HG02970 (cell line): ENCODE data around the gene CCL20.
"Not testable (repeated sequence)": the region's sequence is repeated elsewhere in the genome, so short reads cannot be mapped to it uniquely, and the experiment has no call there.

Source experiments
- ATAC-seq: cut with Tn5 transposase; IDR thresholded peaks from one replicate; pipeline ENCODE4 v1.9.1; 2021; ENCODE audit warnings: mild to moderate bottlenecking, moderate library complexity, moderate number of reproducible peaks; ENCODE audit not compliant: unreplicated experiment, low FRiP score

The CCL20 gene, protein sequence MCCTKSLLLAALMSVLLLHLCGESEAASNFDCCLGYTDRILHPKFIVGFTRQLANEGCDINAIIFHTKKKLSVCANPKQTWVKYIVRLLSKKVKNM

DNA sequence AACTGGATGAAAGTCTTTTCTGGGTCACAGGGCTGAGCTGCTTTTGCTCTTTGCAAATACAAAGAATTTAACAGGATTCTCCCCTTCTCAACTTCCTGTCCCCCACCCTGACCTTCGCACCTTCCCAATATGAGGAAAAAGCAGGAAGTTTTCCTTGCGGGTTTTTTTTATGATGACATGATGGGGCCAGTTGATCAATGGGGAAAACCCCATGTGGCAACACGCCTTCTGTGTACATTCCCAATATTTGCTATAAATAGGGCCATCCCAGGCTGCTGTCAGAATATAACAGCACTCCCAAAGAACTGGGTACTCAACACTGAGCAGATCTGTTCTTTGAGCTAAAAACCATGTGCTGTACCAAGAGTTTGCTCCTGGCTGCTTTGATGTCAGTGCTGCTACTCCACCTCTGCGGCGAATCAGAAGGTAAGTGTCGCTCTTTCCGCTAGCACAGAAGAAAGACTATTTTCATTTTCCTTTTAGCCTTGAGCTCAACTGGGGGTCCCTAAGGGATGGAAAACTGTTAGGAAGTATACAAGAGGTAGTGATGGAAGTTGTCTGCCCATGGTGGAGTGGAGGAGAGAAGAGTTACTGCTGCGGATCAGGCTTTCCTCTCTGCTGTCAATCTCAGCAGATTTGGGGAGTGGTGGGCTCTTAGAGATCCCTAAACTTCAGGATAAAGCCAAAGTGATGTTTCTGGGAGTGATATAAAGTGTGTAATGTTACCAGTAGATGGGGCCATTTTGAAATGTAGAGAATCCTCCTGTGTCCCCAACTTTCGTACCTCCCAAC, at the start of gene CCL20:
CCL20 (plus strand) TSS at position 281 of the 792 bp plus-strand sequence; CDS start at position 351, 70 bp downstream.
- no peak for ATAC-seq

DNA sequence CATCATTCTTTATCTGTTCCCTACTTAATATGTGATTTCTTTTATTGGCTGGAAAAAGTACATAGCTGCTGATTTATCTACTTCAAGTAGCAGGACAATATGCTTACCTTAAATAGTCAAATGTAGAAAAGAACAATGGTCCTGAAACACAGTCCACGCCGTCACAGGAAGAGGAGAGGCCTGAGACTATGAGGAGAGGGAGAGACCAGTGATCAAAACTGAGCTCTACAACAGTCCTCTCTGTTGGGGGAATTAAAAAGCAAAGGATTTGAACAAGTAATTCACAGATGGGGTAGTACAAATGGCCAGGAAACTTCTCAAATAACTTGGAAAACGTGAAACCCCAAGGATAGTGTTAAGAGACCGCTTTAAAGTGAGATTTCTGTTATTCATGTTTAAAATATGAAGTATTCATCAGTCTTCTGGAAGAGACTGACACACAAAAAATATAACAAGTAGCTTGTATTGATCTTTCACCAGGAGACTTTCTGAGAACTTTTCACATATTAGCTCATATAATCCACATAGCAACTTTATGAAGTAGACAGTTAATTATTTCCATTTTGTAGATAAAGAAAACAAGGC, 47.8 kb upstream of the CCL20 start:
- no peak for ATAC-seq

DNA sequence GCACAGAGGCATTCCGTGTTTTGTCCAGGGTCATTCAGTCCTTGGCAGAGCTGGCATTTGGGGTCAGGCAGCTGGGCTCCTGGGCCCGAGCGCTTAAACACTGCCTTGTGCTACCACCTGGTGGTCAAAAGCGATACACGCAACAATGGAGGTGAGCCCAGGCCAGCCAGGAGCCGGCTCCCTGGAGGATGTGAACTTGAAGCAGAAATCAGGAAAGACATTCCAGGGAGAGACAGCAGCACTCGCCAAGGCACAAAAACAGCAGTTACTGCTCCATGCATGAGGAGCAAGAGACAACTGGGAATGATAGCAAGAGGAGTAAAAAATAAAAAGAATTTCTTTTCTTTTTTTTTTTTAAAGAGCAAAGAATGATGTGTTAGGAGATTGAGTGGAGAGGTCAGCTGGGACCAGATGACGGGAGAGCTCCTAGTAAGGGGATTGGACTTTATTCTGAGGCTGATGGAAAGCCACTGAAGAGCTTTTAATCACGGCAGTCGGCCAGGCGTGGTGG, 47.2 kb upstream of the CCL20 start:
- ATAC-seq = peak; percentile 88

DNA sequence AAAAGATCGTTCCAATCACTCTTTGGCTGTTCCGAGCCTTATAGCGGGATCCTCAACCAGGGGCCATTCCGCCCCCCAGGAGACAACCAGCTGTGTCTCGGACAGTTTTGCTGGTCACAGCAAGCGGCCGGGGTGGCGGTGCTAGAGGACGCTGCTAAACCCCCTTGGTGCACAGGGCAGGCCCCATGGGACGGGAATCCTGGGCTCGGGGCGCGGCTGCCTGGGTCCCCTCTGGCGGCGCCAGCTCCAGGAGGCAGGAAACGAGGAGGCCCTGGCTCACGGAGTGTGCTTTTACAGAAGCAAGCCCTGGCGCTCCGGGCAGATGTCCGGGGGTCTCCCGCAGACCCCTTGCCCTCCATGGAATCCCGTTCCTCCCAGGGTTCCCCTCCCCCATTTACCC, 45.8 kb upstream of the CCL20 start:
- no peak for ATAC-seq

DNA sequence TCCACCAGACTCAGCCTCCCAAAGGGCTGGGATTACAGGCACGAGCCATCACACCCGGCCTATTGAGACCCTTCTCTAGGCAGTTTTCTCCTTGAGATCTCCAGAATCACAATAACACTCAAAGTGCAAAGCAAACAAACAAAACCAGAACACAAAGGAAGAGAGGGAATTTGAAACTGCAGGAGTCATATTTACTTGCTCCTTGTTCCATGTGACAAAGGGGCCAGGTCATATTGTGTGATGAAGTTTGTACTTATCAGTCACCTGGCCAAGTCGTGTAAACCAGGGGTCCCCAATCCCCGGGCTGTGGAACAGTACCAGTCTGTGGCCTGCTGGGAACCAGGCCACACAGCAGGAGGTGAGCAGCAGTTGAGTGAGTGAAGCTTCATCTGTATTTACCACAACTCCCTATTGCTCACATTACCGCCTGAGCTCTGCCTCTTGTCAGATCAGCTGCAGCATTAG, 41.4 kb upstream of the CCL20 start:
- no peak for ATAC-seq

DNA sequence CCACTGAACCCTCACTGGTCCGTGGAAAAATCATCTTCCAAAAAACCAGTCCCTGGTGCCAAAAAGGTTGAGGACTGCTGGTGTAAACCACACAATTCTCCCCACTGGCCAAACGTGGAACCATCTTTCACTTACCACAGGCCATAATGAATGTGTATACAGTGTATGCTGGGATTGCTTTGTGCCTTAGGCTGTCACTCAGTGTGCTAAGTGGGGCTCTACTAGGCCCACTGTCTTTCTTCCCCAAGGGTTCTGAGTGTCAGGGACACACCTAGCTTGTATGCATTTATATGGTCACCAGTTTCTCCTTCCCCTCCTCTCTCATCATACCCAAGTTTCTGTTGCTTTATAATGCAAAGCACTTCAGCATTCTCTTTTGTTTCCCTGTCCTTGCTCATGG, 40.7 kb upstream of the CCL20 start:
- ATAC-seq = no peak

DNA sequence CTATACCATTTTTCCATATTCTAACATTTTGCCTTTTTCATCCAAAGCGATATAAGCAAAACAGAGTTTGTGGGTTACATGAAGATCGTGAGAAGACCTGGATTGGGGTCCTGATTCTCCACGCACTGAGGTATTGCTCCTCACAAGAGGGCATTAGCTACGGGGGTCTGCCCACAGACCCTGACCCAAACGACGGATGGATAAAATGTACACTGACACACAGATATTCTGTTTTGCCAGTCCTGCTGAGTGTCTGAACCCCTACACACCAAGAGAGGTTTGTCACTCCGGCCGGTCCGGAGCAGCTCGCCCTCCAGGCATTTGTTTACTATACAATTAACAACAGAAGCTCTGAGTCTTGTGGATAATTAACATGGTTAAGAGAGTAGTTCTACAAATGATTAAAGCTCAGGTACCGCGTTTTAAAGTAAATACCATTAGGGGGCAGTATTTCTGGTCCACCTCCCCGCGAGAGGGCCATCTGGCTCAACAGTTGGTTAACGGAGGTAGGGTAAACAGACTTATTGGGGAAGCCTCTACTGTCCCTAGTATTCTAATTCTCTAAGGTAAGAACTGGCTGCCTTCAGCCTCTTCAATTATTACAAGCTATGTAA, 39.5 kb upstream of the CCL20 start:
- ATAC-seq = no peak

DNA sequence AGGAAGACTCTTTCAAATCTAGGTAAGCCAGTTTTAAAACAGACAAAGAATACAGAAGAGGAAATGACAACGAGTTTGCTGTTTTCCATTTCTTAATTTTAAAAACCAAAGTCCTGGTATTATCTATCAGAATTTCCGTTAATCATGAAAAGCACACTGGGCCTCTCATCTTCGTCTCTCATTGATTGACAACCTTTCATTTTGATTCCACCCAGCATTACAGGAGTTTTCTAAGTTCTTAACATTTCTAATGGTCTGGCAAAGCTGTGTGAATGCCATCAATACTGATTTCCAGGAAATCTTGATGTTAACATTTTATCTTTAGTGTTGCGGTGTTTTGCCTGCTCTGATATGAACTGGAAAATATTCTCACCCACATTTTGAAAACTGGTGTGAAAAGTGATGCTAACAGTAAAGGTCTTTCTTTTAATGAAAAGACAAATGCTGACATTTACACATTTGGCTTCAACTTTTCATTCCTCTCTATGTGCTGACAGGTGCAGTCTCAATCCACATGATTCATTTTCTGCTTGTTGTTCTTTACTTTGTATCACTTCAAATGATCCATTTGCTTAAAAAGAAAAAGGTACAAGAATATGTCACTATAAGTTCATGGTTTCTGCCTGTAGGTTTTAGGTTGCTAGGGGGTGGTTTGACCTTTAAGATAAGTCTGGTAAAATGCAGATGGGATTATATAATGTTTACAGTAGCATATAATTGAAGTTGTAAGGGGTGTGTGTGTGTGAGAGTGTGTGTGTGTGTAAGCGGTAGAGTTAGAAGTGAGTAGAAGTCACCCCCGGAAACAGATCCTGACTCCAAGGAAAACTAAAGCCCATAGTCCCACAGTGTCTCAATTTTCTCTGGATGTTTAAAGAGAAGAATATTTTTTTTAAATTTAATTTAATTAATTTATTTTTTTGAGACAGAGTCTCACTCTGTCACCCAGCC, 38.5 kb upstream of the CCL20 start:
- ATAC-seq = no peak

DNA sequence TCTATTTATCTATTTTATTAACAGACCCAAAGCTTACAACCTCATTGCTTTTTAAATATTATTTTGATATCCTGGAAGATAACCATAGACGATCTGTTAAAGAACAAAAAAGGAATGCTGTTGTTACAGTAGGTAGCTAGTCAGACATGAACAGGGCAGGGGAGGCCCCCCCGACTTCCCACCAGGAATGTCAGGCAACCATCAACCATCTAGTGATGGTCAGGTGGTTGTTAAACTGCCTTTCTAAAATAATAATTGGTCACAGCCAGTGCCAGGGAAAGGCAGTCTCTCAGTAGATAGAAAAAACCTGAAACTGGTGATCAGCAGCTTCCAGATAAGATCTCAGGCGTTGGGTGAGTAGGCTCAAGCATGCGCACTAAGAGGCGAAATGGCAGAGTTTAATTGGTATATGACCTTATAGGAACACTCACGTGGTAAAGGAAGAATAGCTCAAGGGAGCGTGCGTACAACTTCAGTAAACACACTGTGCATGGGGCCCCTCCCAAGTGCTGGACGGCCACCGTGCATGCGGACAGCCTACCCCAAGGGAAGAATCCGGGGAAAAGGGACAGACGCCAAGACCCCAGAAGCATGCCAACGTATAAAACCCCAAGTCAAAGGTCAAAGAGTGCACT, 32.5 kb upstream of the CCL20 start:
- ATAC-seq = no peak

DNA sequence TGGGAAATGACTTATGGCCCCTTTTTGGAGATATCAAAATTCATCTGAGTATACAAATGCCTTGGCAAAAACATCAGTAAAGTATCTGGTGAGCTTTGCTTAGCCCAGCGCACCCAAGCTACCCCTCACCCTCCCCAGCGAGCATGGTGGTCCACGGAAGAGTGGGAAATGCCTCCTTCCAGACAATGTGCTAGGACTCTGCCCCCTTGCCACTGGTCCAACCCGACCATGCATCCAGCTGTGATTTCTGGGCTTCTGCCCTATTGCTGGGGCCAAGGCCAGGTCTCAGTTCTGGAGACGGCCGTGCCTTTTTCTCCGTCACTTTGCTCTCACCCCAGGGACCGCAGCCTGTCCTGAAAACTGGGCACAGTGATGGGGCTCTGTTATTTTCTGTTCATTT, 31.8 kb upstream of the CCL20 start:
- no peak for ATAC-seq

DNA sequence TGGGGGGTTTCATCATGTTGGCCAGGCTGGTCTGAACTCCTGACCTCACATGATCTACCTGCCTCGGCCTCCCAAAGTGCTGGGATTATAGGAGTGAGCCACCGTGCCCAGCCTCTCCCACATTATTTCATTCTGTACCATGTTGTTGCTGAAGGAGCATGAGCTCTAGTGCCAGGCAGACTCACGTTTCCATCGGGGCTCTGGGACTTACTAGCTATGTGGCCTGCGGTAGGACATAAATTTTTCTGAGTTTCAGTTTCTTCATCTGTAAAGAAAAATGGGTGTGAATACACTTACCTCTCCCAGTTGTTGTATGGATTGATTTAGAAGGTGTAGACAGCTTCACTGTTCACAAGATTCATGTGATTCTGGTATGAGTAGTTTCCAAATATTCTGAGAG, 30.8 kb upstream of the CCL20 start:
- ATAC-seq = no peak

DNA sequence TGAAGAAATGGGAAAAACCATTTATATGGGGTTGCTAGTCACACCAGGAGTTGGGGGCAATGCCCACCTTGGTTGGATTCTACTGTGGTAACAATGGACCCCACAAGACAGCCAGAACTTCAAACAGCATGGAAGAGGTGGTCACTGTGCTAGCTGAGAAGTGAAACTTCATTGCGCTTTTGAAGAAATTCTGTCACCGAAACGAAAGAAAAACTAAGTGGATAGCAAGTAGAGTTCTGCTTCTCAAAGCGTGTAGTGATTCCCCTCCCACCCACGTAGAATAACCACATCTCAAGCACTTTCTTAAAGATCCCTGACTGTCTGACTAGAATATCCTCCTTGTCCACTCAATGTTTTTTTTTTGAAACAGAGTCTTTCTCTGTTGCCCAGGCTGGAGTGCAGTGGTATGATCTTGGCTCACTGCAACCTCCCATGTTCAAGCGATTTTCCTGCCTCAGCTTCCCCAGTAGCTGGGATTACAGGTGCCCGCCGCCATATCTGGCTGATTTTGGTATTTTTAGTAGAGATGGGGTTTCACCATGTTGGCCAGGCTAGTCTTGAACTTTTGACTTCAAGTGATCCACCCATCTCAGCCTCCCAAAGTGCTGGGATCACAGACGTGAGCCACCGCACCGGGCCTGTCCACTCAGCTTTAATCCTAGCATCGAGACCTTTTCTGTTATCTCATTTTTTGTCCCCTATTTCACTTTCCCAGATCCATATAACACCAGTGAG, 30.1 kb upstream of the CCL20 start:
- peak; percentile 95 for ATAC-seq

DNA sequence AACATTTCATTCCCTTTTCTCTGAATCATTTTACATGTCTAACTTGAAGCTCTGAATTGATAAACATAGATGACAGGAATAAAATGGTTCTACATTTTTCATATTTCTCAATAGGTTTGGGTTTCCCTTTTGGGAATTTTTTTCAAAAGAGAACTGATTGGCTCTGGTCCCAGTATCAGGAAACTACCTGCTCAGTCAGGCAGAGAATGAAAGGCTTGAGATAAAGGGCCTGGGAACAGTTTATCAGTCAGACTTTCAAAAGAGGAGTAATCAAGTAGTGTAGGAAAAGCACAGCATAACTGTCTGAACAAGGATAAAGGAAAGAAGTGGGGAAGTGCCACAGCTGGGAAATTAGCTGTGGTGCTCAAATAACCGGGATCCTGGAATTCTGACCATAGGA, 28.3 kb upstream of the CCL20 start:
- no peak for ATAC-seq

DNA sequence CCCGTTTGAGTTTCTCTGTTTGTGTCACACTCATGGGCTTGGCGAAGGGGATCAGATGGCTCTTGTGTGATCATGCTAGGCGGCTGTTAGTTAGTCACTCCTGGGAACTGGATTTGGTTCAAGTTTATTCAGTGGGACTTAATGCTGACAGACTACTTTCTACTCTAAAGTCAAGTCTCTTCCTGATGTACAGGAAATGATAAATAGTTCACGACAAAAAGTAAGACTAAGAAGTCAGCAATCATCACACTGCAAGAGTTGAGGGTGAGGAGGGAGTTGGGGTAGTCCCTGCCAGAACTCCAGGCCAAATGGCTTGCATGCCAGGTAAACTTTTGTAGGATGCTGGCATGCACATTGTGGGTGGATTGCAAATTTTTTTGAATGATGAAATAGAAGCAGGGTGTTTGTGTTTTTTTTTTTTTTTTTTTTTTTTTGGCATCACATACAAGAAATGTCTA, 25.1 kb upstream of the CCL20 start:
- no peak for ATAC-seq

DNA sequence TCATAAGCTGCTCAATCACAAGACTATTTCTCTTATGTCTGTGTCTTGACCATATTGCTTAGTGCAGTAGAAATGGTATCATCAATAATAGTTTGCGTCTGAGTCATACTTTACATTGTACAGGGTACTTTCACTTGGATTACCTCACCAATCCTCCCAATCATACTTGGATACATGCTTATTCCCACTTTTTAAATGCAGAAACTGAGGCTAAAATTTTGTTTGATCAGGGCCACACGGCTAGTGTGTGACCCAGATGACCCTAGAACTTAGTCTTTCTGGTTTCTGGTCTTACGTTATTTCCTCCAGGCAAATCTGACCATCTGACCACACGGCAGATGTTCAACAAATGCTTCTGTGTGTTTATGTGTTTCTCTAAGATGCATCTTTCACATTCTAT, 23.8 kb upstream of the CCL20 start:
- ATAC-seq = no peak

DNA sequence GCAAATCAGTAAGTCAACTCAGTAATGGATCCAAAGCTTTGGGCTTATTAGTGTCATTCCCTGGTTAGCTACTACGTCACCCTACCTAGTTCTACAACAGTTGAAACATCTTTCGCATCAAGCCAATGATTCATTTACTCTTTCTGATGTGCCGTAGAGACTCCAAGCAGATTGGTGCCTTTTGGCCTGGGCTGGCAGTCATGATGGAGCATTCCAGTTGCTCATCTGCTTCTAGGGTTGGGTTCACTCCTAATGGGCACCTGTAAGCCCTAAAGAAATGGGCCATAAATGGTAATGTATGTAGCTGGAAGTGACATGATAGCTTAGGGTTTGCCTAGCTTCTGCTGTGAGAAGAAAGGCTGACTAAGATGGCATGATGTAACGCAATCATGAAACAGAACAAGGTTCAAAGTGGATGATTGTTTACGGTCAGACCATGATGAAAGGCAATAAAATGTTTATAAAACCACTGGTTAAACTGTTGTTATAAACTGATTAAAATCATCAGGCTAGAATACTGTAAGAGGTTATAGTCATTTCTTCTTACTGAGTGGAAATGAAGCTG, 20.4 kb upstream of the CCL20 start:
- ATAC-seq = no peak

DNA sequence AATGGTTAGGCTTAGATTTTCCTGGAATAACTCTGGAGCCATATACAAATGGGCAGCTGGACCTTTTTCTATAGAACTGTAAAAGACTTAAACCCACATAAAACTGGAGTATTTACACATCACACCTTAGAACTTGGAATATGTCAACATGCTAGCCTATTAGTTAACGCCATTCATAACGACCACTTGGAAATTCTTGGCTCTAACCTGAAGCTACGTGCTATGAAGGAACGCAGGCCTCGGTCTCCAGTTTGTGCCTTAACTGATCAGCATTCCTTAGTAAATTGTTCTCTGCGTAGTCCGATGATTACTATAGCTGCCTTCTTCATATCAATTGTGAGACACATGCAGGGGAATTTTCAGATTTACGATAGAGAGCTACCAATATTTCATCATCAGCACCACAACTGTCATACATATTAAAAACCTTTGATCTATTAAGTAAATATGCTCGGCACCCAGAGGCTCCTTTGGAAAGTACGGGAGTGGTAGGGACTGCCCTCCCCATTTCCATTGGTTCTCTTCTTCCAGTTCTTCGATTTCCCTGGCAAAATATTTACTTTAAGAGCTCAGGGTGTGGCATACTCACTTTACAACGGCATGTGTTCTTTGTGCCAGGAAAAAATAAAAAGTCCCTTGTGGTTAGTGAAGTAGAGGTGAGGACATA, 17.5 kb upstream of the CCL20 start:
- no peak for ATAC-seq

DNA sequence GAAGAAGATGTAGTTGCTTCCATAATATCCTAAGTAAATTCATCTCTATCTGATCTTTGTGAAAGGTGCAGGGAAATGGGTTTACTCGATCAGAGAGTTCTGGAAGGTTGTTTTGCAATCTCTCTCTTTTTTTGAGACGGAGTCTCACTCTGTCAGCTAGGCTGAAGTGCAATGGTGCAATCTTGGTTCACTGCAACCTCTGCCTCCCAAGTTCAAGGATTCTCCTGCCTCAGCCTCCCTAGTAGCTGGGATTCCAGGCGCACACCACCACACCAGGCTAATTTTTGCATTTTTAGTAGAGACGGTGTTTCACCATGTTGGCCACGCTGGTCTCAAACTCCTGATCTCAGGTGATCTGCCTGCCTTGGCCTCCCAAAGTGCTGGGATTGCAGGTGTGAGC, 16.9 kb upstream of the CCL20 start:
- not testable (repeated sequence) for ATAC-seq
